DMS79 (cell line): ENCODE data around the gene NBPF4.
"Not testable (repeated sequence)": the region's sequence is repeated elsewhere in the genome, so short reads cannot be mapped to it uniquely, and the experiment has no call there.

Experiments
- DNase-seq: peaks from one replicate; lab custom pipeline; 2025; lab: John Stamatoyannopoulos, UW

The NBPF4 gene

DNA sequence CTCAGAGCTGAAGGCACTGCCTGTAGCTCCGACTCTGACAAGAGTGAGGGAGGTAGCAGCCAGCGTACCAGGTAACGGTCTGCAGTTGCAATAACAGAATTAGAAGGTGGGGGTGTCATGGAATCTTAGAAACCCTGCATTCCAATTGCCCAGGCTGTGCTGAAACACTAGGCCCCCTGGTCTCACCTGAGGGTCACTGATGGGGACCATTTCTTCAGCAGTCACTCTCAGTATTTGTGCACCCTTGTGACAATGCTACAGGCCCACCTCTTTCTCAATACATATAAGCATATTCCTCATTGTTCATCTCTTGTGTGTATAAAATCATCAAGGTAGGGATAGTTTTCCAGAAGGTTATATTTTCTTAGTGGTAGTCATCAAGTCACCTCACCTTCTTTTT, at the start of gene NBPF4:
NBPF4 (minus strand) TSS at position 101 of the 400 bp plus-strand sequence. CDS start 315 bp downstream, outside the sequence.
- DNase-seq = not testable (repeated sequence)

DNA sequence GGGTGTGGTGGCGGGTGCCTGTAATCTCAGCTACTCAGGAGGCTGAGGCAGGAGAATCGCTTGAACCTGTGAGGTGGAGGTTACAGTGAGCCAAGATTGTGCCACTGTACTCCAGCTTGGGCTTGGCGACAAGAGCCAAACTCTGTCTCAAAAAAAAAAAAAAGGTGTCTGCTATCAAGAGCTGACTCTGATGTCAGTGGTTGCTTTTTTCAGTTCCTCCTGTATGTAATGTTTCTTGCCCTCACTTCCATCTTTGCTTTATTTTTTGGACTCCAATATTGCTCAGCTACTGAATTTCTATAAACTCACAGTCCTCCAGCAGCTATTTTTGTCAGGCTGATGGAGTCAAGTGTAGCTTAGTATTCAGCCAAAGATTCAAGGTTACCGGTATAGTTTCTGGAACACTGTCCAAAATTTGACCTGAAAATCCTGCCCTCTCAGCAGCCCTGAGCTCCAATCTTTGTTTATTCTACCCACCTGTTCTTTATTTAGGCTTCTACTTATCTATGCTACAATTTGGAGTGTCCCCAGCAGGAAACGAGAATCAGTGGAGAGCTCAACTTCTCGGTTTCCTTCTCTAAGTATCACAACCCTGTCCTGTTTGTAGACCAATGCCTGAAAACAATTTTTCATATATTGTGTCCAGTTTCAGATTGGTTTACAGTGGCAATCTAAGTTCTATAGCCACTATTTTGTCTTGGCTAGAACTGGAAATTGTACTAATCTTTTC, 38.8 kb upstream of the NBPF4 start:
- not testable (repeated sequence) for DNase-seq

GRCh38 chr1:108272485-108273327, 28.8 kb upstream of the NBPF4 start:
- DNase-seq = not testable (repeated sequence)

- not testable (repeated sequence) for DNase-seq
Observed at GRCh38 chr1:108267097-108267496, 23.2 kb upstream of the NBPF4 start.

DNA sequence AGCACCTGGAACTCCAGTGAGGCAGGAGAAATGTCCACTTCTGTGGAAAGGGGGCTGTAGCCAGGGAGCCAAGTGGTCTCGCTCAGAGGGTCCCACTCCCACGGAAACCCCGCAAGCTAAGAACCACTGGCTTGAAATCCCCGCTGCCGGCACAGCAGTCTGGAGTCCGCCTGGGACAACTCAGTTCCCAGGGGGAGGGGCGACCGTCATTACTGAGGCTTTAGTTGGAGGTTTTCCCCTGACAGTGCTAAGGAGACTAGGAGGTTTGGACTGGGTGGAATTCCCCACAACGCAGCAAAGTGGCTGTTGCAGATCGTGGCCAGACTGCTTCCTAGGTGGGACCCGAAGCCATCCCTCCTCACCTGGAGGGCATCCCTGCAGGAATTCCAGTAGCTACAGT, 18.1 kb upstream of the NBPF4 start:
- DNase-seq = not testable (repeated sequence)

DNA sequence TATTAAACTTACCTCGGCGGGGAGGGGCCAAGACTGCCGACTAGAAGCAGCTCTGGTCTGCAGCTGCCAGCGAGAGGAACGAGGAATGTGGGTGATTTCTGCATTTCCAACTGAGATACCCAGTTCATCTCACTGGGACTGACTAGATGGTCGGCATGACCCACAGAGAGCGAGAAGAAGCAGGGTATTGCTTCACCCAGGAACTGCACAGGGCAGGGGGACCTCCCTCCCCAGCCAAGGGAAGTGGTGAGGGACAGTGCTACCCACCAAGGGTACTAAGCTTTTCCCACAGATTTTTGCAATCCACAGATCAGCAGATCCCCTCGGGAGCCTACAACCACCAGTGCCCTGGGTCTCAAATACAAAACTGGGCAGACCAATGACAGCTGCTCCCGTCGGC, 17.6 kb upstream of the NBPF4 start:
- not testable (repeated sequence) for DNase-seq

DNA sequence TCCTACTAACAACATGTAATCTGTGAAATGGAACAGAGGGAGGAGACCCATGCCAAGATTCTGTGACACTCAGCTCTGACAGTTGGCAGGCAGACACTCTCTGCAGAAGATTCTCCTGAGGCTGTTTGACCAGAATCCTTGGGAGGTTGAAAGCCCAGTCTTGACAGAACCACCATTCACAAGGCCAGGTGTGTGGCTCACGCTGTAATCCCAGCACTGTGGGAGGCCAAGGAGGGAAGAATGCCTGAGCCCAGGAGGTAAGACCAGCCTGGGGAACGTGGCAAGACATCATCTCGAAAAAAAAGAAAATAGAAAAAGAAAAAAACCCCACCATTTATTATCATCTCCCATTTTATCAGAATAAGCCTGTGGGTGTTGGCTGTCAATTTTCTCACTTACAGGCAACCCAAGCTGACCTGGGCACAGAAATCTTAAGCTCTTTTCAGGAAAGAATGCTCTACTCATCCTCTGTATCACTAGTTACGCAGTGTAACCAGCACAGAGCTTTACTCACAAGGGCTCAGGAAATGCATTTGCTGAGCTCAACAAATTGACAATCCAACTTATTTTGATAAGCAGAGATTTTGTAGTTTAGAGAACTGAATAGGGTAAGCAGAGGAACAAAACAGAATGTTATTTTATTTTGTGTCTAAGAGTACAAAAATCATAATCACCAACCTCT, 16.8 kb upstream of the NBPF4 start:
- not testable (repeated sequence) for DNase-seq

- not testable (repeated sequence) for DNase-seq
Observed at GRCh38 chr1:108255426-108255825, 11.6 kb upstream of the NBPF4 start.

- DNase-seq = not testable (repeated sequence)
Observed at GRCh38 chr1:108239426-108239825, 4.5 kb downstream of the NBPF4 start.

GRCh38 chr1:108235308-108235707, 8.6 kb downstream of the NBPF4 start:
- DNase-seq = not testable (repeated sequence)

GRCh38 chr1:108232183-108232582, 11.7 kb downstream of the NBPF4 start:
- not testable (repeated sequence) for DNase-seq

GRCh38 chr1:108229976-108230375, 13.9 kb downstream of the NBPF4 start:
- not testable (repeated sequence) for DNase-seq

GRCh38 chr1:108227772-108228171, 16.1 kb downstream of the NBPF4 start:
- DNase-seq = not testable (repeated sequence)

GRCh38 chr1:108226855-108227254, 17.0 kb downstream of the NBPF4 start:
- DNase-seq = not testable (repeated sequence)

- not testable (repeated sequence) for DNase-seq
Observed at GRCh38 chr1:108223226-108223625, 20.6 kb downstream of the NBPF4 start.

DNA sequence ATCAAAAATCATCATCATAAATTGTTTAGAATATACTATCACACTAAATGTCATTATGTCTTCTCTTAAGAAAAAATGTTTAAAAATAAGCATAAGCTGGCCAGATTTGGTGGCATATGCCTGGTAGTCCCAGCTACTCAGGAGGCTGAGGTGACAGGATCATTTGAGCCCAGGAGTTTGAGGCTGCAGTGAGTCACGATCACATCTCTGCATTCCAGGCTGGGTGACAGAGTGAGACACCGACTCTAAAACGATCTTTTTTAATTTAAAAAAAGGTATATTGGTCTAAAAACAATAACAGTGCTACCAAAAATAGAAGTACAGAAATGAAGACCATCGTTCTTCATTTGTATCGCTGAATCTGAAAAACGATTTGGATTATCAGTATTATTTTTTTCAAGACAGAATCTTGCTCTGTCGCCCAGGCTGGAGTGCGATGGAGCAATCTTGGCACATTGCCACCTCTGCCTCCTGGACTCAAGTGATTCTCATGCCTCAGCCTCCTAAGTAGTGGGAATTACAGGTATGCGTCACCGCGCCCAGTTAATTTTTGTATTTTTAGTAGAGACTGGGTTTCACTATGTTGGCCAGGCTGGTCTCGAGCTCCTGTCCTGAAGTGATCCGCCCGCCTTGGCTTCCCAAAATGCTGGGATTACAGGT, 26.2 kb downstream of the NBPF4 start:
- not testable (repeated sequence) for DNase-seq

GRCh38 chr1:108217007-108217406, 26.9 kb downstream of the NBPF4 start:
- DNase-seq = not testable (repeated sequence)

DNA sequence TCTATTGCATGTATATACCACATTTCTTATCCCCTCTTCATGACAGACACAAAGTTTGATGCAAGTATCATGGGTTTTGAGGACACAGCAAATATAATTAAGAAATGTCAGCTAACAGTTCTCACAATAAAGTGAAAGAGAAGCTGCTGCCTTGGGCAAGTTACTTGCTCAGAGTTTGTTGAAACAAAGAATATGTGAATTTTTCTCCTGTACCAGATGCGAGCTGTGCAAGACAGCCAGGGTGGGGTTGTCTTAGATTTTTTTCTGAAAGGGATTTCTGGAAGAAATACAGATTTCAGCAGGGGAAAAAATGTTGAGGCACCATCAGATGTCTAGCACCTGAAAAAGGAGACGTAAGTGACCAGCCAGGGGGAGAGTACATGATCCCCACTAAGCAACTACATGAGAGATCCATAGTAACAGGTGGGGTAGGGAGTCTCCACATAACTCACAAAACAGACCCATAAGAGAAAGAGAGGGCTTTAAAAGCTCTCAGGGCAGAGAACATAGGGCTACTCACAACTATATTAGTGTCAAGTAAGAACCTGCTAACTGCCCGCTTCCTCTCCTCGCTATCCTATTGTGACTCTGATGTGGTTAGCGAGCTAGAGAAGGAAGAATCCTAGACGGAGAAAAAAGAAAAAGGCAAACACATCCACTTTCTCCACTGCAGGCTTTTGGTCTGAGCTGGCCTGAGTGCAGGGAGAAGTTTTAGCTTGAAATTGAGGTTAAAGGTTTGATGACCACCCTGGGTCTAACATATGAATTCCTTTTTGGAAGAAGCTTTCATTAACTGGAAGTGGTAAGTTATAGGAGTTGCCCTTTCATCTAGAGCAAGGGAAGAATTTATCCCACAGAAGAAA, 27.6 kb downstream of the NBPF4 start:
- DNase-seq = not testable (repeated sequence)

GRCh38 chr1:108214641-108215465, 29.0 kb downstream of the NBPF4 start:
- peak; percentile 14 for DNase-seq

DNA sequence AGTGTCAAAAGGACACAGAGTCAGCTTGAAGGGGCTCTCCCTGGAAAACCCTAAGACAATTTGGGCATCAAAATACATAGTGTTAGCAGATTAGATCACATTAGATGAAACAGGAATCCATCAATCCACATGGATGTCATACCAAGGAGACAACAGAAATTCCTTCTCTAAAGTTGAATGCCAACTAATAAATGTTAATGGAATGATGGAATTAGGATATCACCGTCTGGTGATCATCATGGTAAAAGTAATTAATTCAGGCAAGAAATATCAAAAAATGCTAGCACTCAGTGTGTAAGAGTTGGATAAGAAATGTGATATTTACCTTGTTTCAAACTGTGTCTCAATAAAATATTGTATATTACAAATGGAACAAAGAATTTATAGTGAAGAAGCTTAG, 32.9 kb downstream of the NBPF4 start:
- no peak for DNase-seq
